A549 (cell line): ENCODE data around the gene NTNG1. TPM values are rescaled to one million over a fixed set of nuclear protein-coding genes. Genes with fewer than 3 reads are reported as not detected.

Source experiments
- ATAC-seq, 2 experiments: fragments of 200-7000 bp in 1 of 2; fragments of >200 bp in 1 of 2; cut with Nextera tagmentation in 1 of 2; cut with Tn5 transposase in 1 of 2; 3 replicates each; pipeline versions ENCODE4 v1.8.0 to v1.9.1; 2018 to 2020; ENCODE audit warnings: mild to moderate bottlenecking in 1 of 2, moderate library complexity in 1 of 2
- CTCF ChIA-PET: fragments of 300-600 bp; sonication (Branson Sonifier 250); formaldehyde crosslinking; extraction: SDS; loops from one replicate; lab custom pipeline; 2021; ENCODE audit warnings: antibody characterized with exemption, inconsistent platforms; lab: Yijun Ruan, JAX
- POLR2A ChIA-PET: fragments of 350-600 bp; formaldehyde crosslinking; extraction: SDS; loops from one replicate; lab custom pipeline; 2021; ENCODE audit warnings: antibody characterized with exemption, inconsistent platforms; lab: Yijun Ruan, JAX
- DNase-seq, 2 experiments: peaks; one replicate each; pipeline versions ENCODE4 v3.0.0 to v3.0.0-alpha.2; 2011 to 2016; ENCODE audit warnings: low read depth in 1 of 2, low spot score in 1 of 2
- FAIRE-seq: peaks from 2 replicates; lab custom pipeline; 2011; peaks lifted over from hg19 to GRCh38; lab: Jason Lieb, UNC
- H3K27ac ChIP-seq, 2 experiments: fragments of >200 bp; sonication (Bioruptor Twin); formaldehyde crosslinking; 3 replicates each; pipeline ENCODE4 v1.5.1; 2016 to 2017
- H3K4me1 ChIP-seq: fragments of >200 bp; sonication (Bioruptor Twin); formaldehyde crosslinking; 3 replicates; pipeline ENCODE4 v1.6.1; 2016
- H3K4me2 ChIP-seq: fragments of >200 bp; sonication (Bioruptor Twin); formaldehyde crosslinking; 3 replicates; pipeline ENCODE4 v1.6.1; 2016
- H3K4me3 ChIP-seq: fragments of >200 bp; sonication (Bioruptor Twin); formaldehyde crosslinking; 3 replicates; pipeline ENCODE4 v1.5.1; 2016
- H3K9me3 ChIP-seq: fragments of >200 bp; sonication (Bioruptor Twin); formaldehyde crosslinking; 3 replicates; pipeline ENCODE4 v1.6.1; 2016
- ATOH8 ChIP-seq: fragments of 250-450 bp; sonication (Bioruptor Pico); IDR thresholded peaks from 2 replicates; pipeline ENCODE4 v1.5.0; 2020; ENCODE audit warnings: low read depth, mild to moderate bottlenecking, moderate library complexity
- BHLHE40 ChIP-seq: IDR thresholded peaks from 2 replicates; pipeline ENCODE4 v1.6.1; 2012; ENCODE audit warnings: low read depth, low read length, inconsistent platforms
- CBX2 ChIP-seq: fragments of 200-600 bp; sonication (generic); IDR thresholded peaks from 2 replicates; pipeline ENCODE4 v1.6.1; 2016; ENCODE audit warnings: low read depth, mild to moderate bottlenecking, borderline replicate concordance
- CBX8 ChIP-seq: fragments of 200-600 bp; sonication (generic); IDR thresholded peaks from 2 replicates; pipeline ENCODE4 v1.6.1; 2016
- CEBPB ChIP-seq, 2 experiments: fragments of >200 bp in 1 of 2; sonication (Bioruptor Twin) in 1 of 2; formaldehyde crosslinking in 1 of 2; IDR thresholded peaks; 2 replicates each; pipeline ENCODE4 v1.6.1; 2012 to 2016
- CHD2 ChIP-seq: fragments of 150-350 bp; IDR thresholded peaks from 2 replicates; pipeline ENCODE4 v1.6.1; 2014; ENCODE audit warnings: low read length; ENCODE audit not compliant: partially characterized antibody
- CHD4 ChIP-seq: fragments of 200-600 bp; sonication (generic); IDR thresholded peaks from 2 replicates; pipeline ENCODE4 v1.6.1; 2016; ENCODE audit warnings: antibody characterized with exemption, mild to moderate bottlenecking, borderline replicate concordance
- EHMT2 ChIP-seq: fragments of 200-600 bp; sonication (generic); IDR thresholded peaks from 2 replicates; pipeline ENCODE4 v1.6.1; 2016; ENCODE audit warnings: antibody characterized with exemption, low read depth, mild to moderate bottlenecking, moderate library complexity
- FOSB ChIP-seq: fragments of 250-450 bp; sonication (Bioruptor Pico); IDR thresholded peaks from 2 replicates; pipeline ENCODE4 v1.5.0; 2020; ENCODE audit warnings: mild to moderate bottlenecking, moderate library complexity
- FOXS1 ChIP-seq: fragments of 250-450 bp; sonication (Bioruptor Pico); IDR thresholded peaks from 2 replicates; pipeline ENCODE4 v1.5.0; 2020; ENCODE audit warnings: mild to moderate bottlenecking, moderate library complexity
- GATA3 ChIP-seq: IDR thresholded peaks from 2 replicates; pipeline ENCODE4 v1.6.1; 2012; ENCODE audit warnings: borderline replicate concordance
- HDAC2 ChIP-seq: fragments of 200-600 bp; sonication (generic); IDR thresholded peaks from 2 replicates; pipeline ENCODE4 v1.6.1; 2016
- HEYL ChIP-seq: fragments of 250-450 bp; sonication (Bioruptor Pico); IDR thresholded peaks from 2 replicates; pipeline ENCODE4 v1.8.0; 2021; ENCODE audit warnings: mild to moderate bottlenecking, moderate library complexity
- JUN ChIP-seq, 2 experiments: fragments of >200 bp; sonication (Bioruptor Twin); formaldehyde crosslinking; IDR thresholded peaks; 2 replicates in 1 of 2; 3 replicates in 1 of 2; pipeline ENCODE4 v1.6.1; 2016 to 2017
- KDM1A ChIP-seq: fragments of 200-600 bp; sonication (generic); IDR thresholded peaks from 2 replicates; pipeline ENCODE4 v1.6.1; 2016; ENCODE audit warnings: low read depth, mild to moderate bottlenecking
- KDM5A ChIP-seq: fragments of 200-600 bp; sonication (generic); IDR thresholded peaks from 2 replicates; pipeline ENCODE4 v1.6.1; 2016; ENCODE audit warnings: antibody characterized with exemption, mild to moderate bottlenecking
- MYC ChIP-seq: IDR thresholded peaks from 2 replicates; pipeline ENCODE4 v1.6.1; 2012; ENCODE audit warnings: mild to moderate bottlenecking, inconsistent platforms, low read length, improper control_type of control experiment, borderline replicate concordance
- NPAS2 ChIP-seq: fragments of 250-450 bp; sonication (Bioruptor Pico); IDR thresholded peaks from 2 replicates; pipeline ENCODE4 v1.8.0; 2022; ENCODE audit warnings: mild to moderate bottlenecking, moderate library complexity, borderline replicate concordance
- NR3C1 ChIP-seq: fragments of >200 bp; sonication (Bioruptor Twin); formaldehyde crosslinking; IDR thresholded peaks from 3 replicates; pipeline ENCODE4 v1.6.1; 2017
- POLR2AphosphoS2 ChIP-seq: conservative IDR thresholded peaks from 2 replicates; pipeline ENCODE4 v1.6.1; 2012; ENCODE audit warnings: low read length, improper control_type of control experiment, inconsistent platforms
- RARB ChIP-seq: fragments of 250-450 bp; sonication (Bioruptor Pico); IDR thresholded peaks from 2 replicates; pipeline ENCODE4 v1.8.0; 2021; ENCODE audit warnings: mild to moderate bottlenecking, moderate library complexity
- RCOR1 ChIP-seq: fragments of 150-350 bp; IDR thresholded peaks from 2 replicates; pipeline ENCODE4 v1.6.1; 2014; ENCODE audit warnings: antibody characterized with exemption, low read length, low read depth
- REST ChIP-seq: fragments of 200-600 bp; sonication (generic); IDR thresholded peaks from 2 replicates; pipeline ENCODE4 v1.6.1; 2016; ENCODE audit warnings: antibody characterized with exemption, mild to moderate bottlenecking, moderate library complexity
- RFX5 ChIP-seq: fragments of 450-650 bp; IDR thresholded peaks from 2 replicates; pipeline ENCODE4 v1.7.1; 2014; ENCODE audit warnings: antibody characterized with exemption, mild to moderate bottlenecking, moderate library complexity
- SMC3 ChIP-seq: fragments of >200 bp; sonication (Bioruptor Twin); formaldehyde crosslinking; IDR thresholded peaks from 3 replicates; pipeline ENCODE4 v1.6.1; 2018; ENCODE audit warnings: inconsistent platforms
- TP53 ChIP-seq: fragments of 250-450 bp; sonication (Bioruptor Pico); IDR thresholded peaks from 2 replicates; pipeline ENCODE4 v1.5.0; 2021; ENCODE audit warnings: mild to moderate bottlenecking, moderate library complexity
- WGBS: methylation state at CpG from one replicate; pipeline ENCODE4 v1.1.6; 2017; ENCODE audit errors: missing lambda C conversion rate; 5-methylcytosine and 5-hydroxymethylcytosine counted together
- polyA plus RNA-seq, 4 experiments: library from polyadenylated mRNA; depleted of rRNA in 3 of 4; stranded (reverse); fragments of >200 nt; fragmentation: RNase III in 1 of 4; extraction: RNeasy Plus Mini Kit Qiagen cat#74134 plus additional on column Dnase treatment in 1 of 4; gene quantifications; 2 replicates in 3 of 4; 3 replicates in 1 of 4; pipeline ENCODE4 v1.2.3, GENCODE V29; 2011 to 2017
- TF ChIP-seq, protein P1 (sequence below): IDR thresholded peaks from 2 replicates; pipeline ENCODE4 v1.6.1; 2012; ENCODE audit warnings: low read depth, borderline replicate concordance
- TF ChIP-seq, protein P2 (sequence below): IDR thresholded peaks from 2 replicates; pipeline ENCODE4 v1.6.1; 2012

NTNG1 gene
- polyA plus RNA-seq, 2 of the 4 experiments (the other 2 are of a cell fraction) = not detected

GRCh38 chr1:107110326-107110725 lies 30.5 kb upstream of the NTNG1 start:
- ATAC-seq = no peak
- no peak overlapping the region for H3K4me3 ChIP-seq
- CTCF ChIA-PET = no interaction called here
- H3K4me2 ChIP-seq = no peak overlapping the region
- H3K4me1 ChIP-seq = no peaks in the 10 kb centered on the region
- no peak overlapping the region for H3K27ac ChIP-seq
- no peak for TF ChIP-seq NR3C1
- no peak for TF ChIP-seq EHMT2
- no peak for TF ChIP-seq FOXS1
- no peak for TF ChIP-seq SMC3
- TF ChIP-seq MYC = no peak
- TF ChIP-seq RARB (CRISPR knock-in tag) = no peak
- TF ChIP-seq, protein P1, sequence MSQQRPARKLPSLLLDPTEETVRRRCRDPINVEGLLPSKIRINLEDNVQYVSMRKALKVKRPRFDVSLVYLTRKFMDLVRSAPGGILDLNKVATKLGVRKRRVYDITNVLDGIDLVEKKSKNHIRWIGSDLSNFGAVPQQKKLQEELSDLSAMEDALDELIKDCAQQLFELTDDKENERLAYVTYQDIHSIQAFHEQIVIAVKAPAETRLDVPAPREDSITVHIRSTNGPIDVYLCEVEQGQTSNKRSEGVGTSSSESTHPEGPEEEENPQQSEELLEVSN = no peak
- no peak for TF ChIP-seq KDM1A
- TF ChIP-seq NPAS2 (CRISPR knock-in tag) = no peak
- TF ChIP-seq TP53 (CRISPR knock-in tag) = no peak
- TF ChIP-seq GATA3 = no peak
- TF ChIP-seq CBX2 = no peak
- 2% methylated on average over 4 of the region's 4 CpGs for WGBS
- POLR2A ChIA-PET = no interaction called here
- DNase-seq = no peak
- no peak for FAIRE-seq
- no peaks in the 10 kb centered on the region for H3K9me3 ChIP-seq

- ATAC-seq = no peak
- no peaks in the 10 kb centered on the region for H3K4me1 ChIP-seq
- no peak overlapping the region for H3K4me2 ChIP-seq
- no peak overlapping the region for H3K4me3 ChIP-seq
- no peaks in the 10 kb centered on the region for H3K9me3 ChIP-seq
- no peak for FAIRE-seq
- POLR2A ChIA-PET = no interaction called here
- CTCF ChIA-PET = interaction anchor here (0.6 kb wide), 1 partner anchor 26 kb away, joined by 3 read pairs; no protein-coding TSS in a partner anchor
- TF ChIP-seq, protein P2, sequence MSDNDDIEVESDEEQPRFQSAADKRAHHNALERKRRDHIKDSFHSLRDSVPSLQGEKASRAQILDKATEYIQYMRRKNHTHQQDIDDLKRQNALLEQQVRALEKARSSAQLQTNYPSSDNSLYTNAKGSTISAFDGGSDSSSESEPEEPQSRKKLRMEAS = no peak
- TF ChIP-seq CHD4 (no peak), FOSB (no peak), REST (no peak)
- no peak overlapping the region for H3K27ac ChIP-seq
- no peak for DNase-seq
Observed at GRCh38 chr1:107116306-107116790, 24.5 kb upstream of the NTNG1 start.

DNA sequence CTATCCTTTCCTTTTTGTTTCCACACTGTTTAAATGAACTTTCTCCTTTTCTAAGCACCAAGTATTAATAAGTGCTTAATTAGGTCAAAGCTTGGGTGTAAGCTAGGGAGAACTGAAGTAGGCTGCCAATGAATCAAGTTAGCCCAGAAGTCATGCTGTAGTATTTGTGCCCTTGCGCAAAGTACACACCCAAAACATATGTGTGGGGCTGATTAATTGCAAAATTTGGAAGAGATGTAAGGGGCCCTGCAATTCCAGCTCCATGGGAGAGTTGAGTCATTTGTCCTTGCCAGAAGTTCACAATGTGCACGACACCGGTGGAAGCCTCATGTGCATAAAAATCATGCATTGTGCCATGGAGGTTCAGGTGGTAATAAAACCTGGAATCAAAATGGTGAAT lies 18.6 kb upstream of the NTNG1 start:
- no peak for FAIRE-seq
- CTCF ChIA-PET = interaction anchor here (2.0 kb wide), 1 partner anchor 20 kb away, joined by 5 read pairs; no protein-coding TSS in a partner anchor

More for the DNA sequence above, 18.6 kb upstream of the NTNG1 start:
- Histone ChIP-seq H3K4me3 (no peak overlapping the region), H3K4me1 (no peaks in the 10 kb centered on the region), H3K27ac (no peak overlapping the region), H3K9me3 (no peaks in the 10 kb centered on the region), H3K4me2 (no peak overlapping the region)
- no peak for DNase-seq
- POLR2A ChIA-PET = no interaction called here
- WGBS = 44% methylated on average over 3 of the region's 3 CpGs
- TF ChIP-seq GATA3 (no peak), CEBPB (IDR thresholded peaks at IDR 0.05) (no peak), MYC (no peak), HDAC2 (no peak), CBX8 (no peak), KDM5A (no peak), NR3C1 (no peak), CBX2 (no peak), BHLHE40 (no peak), KDM1A (no peak), POLR2AphosphoS2 (no peak), FOXS1 (no peak), CHD2 (no peak), RCOR1 (no peak), HEYL (no peak), RARB (CRISPR knock-in tag) (no peak), RFX5 (no peak), FOSB (no peak), ATOH8 (CRISPR knock-in tag) (no peak), JUN (IDR thresholded peaks at IDR 0.05) (no peak)
- no peak for ATAC-seq
